Breast epithelium (tissue), 3 donors: ENCODE measurements around the gene SHTN1.

Source experiments
- CTCF ChIP-seq, 3 donors: fragments of 450-650 bp; IDR thresholded peaks; one replicate each; pipeline ENCODE4 v1.5.1; 2016 to 2017; ENCODE audit warnings: antibody characterized with exemption in 3 of 3, mild to moderate bottlenecking in 3 of 3, moderate library complexity in 3 of 3
- POLR2A ChIP-seq: fragments of 450-650 bp; IDR thresholded peaks from one replicate; pipeline ENCODE4 v1.6.1; 2016; ENCODE audit warnings: antibody characterized with exemption, mild to moderate bottlenecking, moderate library complexity
- POLR2AphosphoS5 ChIP-seq, 3 donors: sonication (generic); formaldehyde crosslinking; IDR thresholded peaks; one replicate each; pipeline ENCODE4 v1.6.1; 2017; ENCODE audit warnings: antibody characterized with exemption in 3 of 3

GRCh38 chr10:116893686-116894037 lies 111.3 kb downstream of the SHTN1 start:
- TF ChIP-seq POLR2AphosphoS5 (IDR thresholded peaks at IDR 0.05): no peak
- no peak for TF ChIP-seq CTCF (IDR thresholded peaks at IDR 0.05)
- TF ChIP-seq POLR2A: no peak
